OCI-LY7 (cell line): ENCODE data around the gene LIPC. TPM values are rescaled to one million over a fixed set of nuclear protein-coding genes. Genes with fewer than 3 reads are reported as not detected.

Experiments
- BruUV-seq: library from RNA; stranded (reverse); fragments of 400-500 nt; replicated peaks from 2 replicates; lab custom pipeline; 2021; lab: Mats Ljungman, UMichigan
- CTCF ChIA-PET: fragments of 300-600 bp; sonication (Branson Sonifier 250); formaldehyde crosslinking; loops from one replicate; lab custom pipeline; 2022; ENCODE audit warnings: antibody characterized with exemption; ENCODE audit not compliant: unreplicated experiment; lab: Charles Lee
- POLR2A ChIA-PET: fragments of 300-600 bp; sonication (Branson Sonifier 250); formaldehyde crosslinking; loops from one replicate; lab custom pipeline; 2022; ENCODE audit warnings: antibody characterized with exemption; lab: Charles Lee
- DNase-seq: peaks from one replicate; pipeline ENCODE4 v3.0.0-alpha.2; 2015; ENCODE audit warnings: low spot score
- H2AFZ ChIP-seq: fragments of 200-600 bp; sonication (generic), shearing (Covaris generic); 2 replicates; pipeline ENCODE4 v1.6.1; 2014; ENCODE audit warnings: mild to moderate bottlenecking, antibody characterized with exemption, low read length, moderate library complexity
- H3K27ac ChIP-seq: fragments of 200-600 bp; sonication (generic); 2 replicates; pipeline ENCODE4 v1.5.1; 2014; ENCODE audit warnings: mixed run types, low read depth, mild to moderate bottlenecking, moderate library complexity, low read length, inconsistent platforms; ENCODE audit not compliant: poor library complexity, severe bottlenecking
- H3K36me3 ChIP-seq: fragments of 200-600 bp; sonication (generic); 2 replicates; pipeline ENCODE4 v1.6.1; 2014; ENCODE audit warnings: mild to moderate bottlenecking, antibody characterized with exemption, low read length, moderate library complexity, mixed read lengths; ENCODE audit not compliant: insufficient read depth
- H3K4me1 ChIP-seq: fragments of 200-600 bp; sonication (generic); 2 replicates; pipeline ENCODE4 v1.5.1; 2014; ENCODE audit warnings: mild to moderate bottlenecking, low read length; ENCODE audit not compliant: insufficient read depth, poor library complexity, severe bottlenecking
- H3K4me2 ChIP-seq: fragments of 200-600 bp; sonication (generic); 2 replicates; pipeline ENCODE4 v1.6.1; 2014; ENCODE audit warnings: mild to moderate bottlenecking, low read length
- H3K4me3 ChIP-seq: fragments of 200-600 bp; sonication (generic); 2 replicates; pipeline ENCODE4 v1.5.1; 2014; ENCODE audit warnings: mild to moderate bottlenecking, low read depth, low read length; ENCODE audit not compliant: poor library complexity, severe bottlenecking
- H3K79me2 ChIP-seq: fragments of 200-600 bp; sonication (generic); 2 replicates; pipeline ENCODE4 v1.6.1; 2016; ENCODE audit warnings: low read depth, mild to moderate bottlenecking, low read length, moderate library complexity, mixed read lengths; ENCODE audit not compliant: insufficient read depth
- H3K9me2 ChIP-seq: fragments of 200-600 bp; sonication (generic); 2 replicates; pipeline ENCODE4 v1.6.1; 2016; ENCODE audit warnings: mild to moderate bottlenecking, low read length, mixed read lengths; ENCODE audit not compliant: insufficient read depth
- H3K9me3 ChIP-seq: fragments of 200-600 bp; sonication (generic); 2 replicates; pipeline ENCODE4 v1.6.1; 2014; ENCODE audit warnings: mild to moderate bottlenecking, mixed run types, low read length, mixed read lengths
- H4K20me1 ChIP-seq: fragments of 200-600 bp; sonication (generic); 2 replicates; pipeline ENCODE4 v1.6.1; 2014; ENCODE audit warnings: mild to moderate bottlenecking, antibody characterized with exemption, low read length, moderate library complexity, mixed read lengths; ENCODE audit not compliant: insufficient read depth
- CTCF ChIP-seq: fragments of 200-600 bp; sonication (generic); conservative IDR thresholded peaks from 2 replicates; pipeline ENCODE4 v1.5.1; 2014; ENCODE audit warnings: mild to moderate bottlenecking, antibody characterized with exemption, low read length, moderate library complexity, mixed read lengths
- EZH2phosphoT487 ChIP-seq: fragments of 200-600 bp; sonication (generic); IDR thresholded peaks from 2 replicates; pipeline ENCODE4 v1.6.1; 2018; ENCODE audit warnings: low read depth, borderline replicate concordance, mild to moderate bottlenecking, mixed run types, antibody characterized with exemption, low read length, moderate library complexity, mixed read lengths
- intact Hi-C: fragments of 100-400 bp; cut with micrococcal nuclease; formaldehyde crosslinking; loops from one replicate; pipeline ENCODE4 v1.10.0; 2022; ENCODE audit not compliant: unreplicated experiment
- total RNA-seq, 2 experiments: library from RNA; depleted of rRNA in 1 of 2; stranded (reverse); fragments of >200 nt in 1 of 2; shearing (Covaris generic) in 1 of 2; gene quantifications; 2 replicates each; pipeline ENCODE4 v1.2.3, GENCODE V29; 2014 to 2022

LIPC gene
- total RNA-seq, 2 experiments from 2014 or later, result 0.50 TPM; not detected in 1

DNA sequence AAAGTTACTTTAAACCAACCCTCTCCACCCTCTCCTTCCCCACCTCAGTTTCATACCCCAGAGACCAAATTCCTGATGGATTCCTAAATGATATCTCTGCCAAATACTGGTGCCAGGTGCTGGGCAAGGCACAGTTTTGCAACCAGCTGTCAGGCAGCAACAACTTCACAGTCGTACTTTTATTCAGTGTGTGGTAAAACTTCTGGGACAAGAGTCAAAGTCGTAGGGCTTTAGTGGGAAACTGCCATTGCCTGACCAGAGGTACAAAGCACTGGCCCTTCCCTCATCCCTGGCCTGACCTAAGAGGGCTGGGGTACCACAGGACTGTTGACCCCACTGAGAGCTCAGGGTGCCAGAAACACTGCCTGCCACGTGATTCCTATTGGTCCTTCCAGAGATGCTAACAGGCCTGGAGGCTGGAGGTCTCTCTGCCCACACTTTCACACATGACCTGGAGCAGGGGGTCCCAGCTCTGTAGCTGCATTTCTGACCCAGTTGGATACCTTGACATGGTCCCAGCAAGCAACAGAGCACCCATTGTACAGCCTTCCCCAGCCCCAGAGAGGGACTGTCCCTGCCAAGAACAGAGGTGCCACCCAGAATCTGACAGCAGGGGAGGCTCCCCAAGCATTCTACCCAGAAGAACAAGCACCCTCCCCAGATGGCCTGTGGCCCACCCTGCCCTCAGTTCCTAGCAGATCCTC is 59.9 kb downstream of the LIPC start:
- H3K9me3 ChIP-seq, result 0 out of 2 replicates have a peak, but pooled peaks cover 6% of the 10 kb centered on the region
- TF ChIP-seq CTCF (no peak), EZH2phosphoT487 (no peak)
- H3K4me2 ChIP-seq, result no peak overlapping the region
- H3K79me2 ChIP-seq, result no peaks in the 10 kb centered on the region
- no peak overlapping the region for H2AFZ ChIP-seq
- no peaks in the 10 kb centered on the region for H3K36me3 ChIP-seq
- H3K4me3 ChIP-seq, result no peak overlapping the region
- no peaks in the 10 kb centered on the region for H4K20me1 ChIP-seq
- CTCF ChIA-PET, result no interaction called here
- BruUV-seq, result no TSS peak
- no peaks in the 10 kb centered on the region for H3K9me2 ChIP-seq
- no peaks in the 10 kb centered on the region for H3K4me1 ChIP-seq
- DNase-seq, result no peak
- intact Hi-C loops, result no loop called here
- POLR2A ChIA-PET, result no interaction called here
- H3K27ac ChIP-seq, result no peak overlapping the region

GRCh38 chr15:58492661-58493397 is 61.0 kb downstream of the LIPC start:
- no TSS peak for BruUV-seq
- no peaks in the 10 kb centered on the region for H4K20me1 ChIP-seq
- CTCF ChIA-PET, result no interaction called here
- intact Hi-C loops, result no loop called here
- no peak for DNase-seq
- H3K4me1 ChIP-seq, result no peaks in the 10 kb centered on the region
- POLR2A ChIA-PET, result no interaction called here
- 0 out of 2 replicates have a peak, but pooled peaks cover 6% of the 10 kb centered on the region for H3K9me3 ChIP-seq
- H3K4me3 ChIP-seq, result no peak overlapping the region
- no peak overlapping the region for H3K27ac ChIP-seq
- no peaks in the 10 kb centered on the region for H3K79me2 ChIP-seq
- H2AFZ ChIP-seq, result no peak overlapping the region
- no peak overlapping the region for H3K4me2 ChIP-seq
- H3K36me3 ChIP-seq, result no peaks in the 10 kb centered on the region
- no peak for TF ChIP-seq CTCF
- no peak for TF ChIP-seq EZH2phosphoT487
- no peaks in the 10 kb centered on the region for H3K9me2 ChIP-seq

DNA sequence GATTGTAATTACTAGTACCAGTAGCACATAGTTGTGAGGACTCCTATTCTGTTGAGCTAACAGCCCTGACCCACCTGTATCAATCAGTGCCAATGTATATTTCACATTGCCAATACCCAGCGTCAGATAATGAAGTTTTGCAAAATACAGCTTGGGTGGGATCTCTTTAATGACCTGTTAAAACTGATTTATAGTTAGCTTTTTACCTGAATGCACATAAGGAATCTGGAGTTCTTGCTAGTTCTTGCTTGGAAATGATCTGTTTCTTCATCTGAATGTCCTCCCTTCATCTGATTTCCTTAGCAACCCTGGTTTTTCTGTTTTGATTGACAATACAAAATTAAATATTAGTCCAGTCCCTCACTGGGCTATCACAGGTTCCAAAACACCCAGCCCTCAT is 62.8 kb downstream of the LIPC start:
- intact Hi-C loops, result no loop called here
- Histone ChIP-seq H3K36me3 (no peaks in the 10 kb centered on the region), H3K4me1 (no peaks in the 10 kb centered on the region), H3K4me2 (no peak overlapping the region), H3K4me3 (no peak overlapping the region), H3K9me3 (0 out of 2 replicates have a peak, but pooled peaks cover under 1% of the 10 kb centered on the region), H2AFZ (no peak overlapping the region), H3K79me2 (no peaks in the 10 kb centered on the region), H3K9me2 (no peaks in the 10 kb centered on the region), H3K27ac (no peak overlapping the region), H4K20me1 (no peaks in the 10 kb centered on the region)
- ChIA-PET POLR2A (no interaction called here), CTCF (no interaction called here)
- no TSS peak for BruUV-seq
- TF ChIP-seq CTCF, result no peak
- TF ChIP-seq EZH2phosphoT487, result no peak
- DNase-seq, result no peak
